ENCODE results near the gene TAT.

- TF ChIP-seq GATA3 (IDR thresholded peaks at IDR 0.05; ENCODE audit: low read depth, low read length) (no peak), GATA2 (IDR thresholded peaks at IDR 0.05; ENCODE audit: low read depth, low read length) (no peak)
Observed at GRCh38 chr16:71532366-71532765, 44.5 kb downstream of the TAT start.

Data from SH-SY5Y (cell line).